GM18868 (cell line): ENCODE measurements around the gene ASIC4.
A peak's percentile ranks its signal among the peaks of the same experiment; 100 is the strongest.

Experiments used
- ATAC-seq: cut with Tn5 transposase; IDR thresholded peaks from one replicate; pipeline ENCODE4 v1.9.1; 2021; ENCODE audit warnings: mild to moderate bottlenecking, moderate library complexity; ENCODE audit not compliant: unreplicated experiment

ASIC4 gene

DNA sequence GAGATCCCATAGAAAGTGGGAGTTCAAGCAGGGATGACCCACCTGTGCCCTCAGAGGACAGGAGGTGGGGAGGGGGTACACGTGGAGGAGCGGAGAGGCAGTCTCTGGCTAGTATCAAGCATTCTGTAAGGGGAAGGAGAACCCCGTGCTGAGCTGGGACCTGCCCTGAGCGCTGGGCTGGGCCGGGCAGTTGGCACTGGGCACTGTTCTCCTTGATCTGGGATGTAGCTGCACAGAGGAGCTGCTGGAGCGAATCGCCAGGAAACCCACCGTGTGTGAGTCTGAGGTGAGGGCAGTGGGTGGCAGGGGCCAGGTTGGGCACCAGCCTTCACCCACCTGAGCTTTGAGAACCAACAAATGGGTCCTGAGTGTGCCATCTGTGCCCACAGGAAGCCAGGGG lies 35.4 kb upstream of the ASIC4 start:
- no peak for ATAC-seq

DNA sequence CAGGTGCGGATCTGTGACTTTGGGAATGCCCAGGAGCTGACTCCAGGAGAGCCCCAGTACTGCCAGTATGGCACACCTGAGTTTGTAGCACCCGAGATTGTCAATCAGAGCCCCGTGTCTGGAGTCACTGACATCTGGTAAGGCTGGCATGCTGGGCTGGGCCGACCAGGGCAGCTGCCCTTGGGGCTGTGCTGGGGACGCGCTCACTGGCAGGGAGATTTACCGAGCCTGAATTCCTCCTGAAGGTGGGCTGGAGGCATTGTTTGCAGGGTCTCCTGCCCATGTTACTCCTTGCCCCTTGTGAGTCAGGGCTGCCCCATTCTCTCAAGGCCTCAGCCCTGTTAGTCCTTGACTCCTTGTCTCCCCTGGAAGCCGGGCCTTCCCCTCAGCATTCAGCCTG lies 34.3 kb upstream of the ASIC4 start:
- ATAC-seq: no peak

DNA sequence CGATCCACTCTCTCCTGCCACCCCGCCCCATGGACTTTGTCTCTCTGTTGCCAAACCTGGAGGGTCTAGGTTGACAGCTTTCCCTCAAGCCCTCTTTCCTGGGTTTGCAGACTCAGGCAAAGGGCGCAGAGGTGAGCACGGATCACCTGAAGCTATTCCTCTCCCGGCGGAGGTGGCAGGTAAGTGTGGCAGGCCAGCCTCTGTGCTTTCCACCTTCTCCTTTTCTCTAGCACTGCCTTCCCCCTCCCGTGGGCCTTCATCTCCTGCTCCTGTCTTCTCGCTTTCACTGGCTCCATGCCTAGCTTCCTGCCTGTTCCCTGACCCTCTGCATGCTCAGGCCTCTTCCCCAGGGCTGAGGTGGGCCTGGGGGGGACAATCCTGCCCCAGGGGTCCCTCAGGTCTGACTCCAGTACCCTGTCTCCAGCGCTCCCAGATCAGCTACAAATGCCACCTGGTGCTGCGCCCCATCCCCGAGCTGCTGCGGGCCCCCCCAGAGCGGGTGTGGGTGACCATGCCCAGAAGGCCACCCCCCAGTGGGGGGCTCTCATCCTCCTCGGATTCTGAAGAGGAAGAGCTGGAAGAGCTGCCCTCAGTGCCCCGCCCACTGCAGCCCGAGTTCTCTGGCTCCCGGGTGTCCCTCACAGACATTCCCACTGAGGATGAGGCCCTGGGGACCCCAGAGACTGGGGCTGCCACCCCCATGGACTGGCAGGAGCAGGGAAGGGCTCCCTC lies 31.4 kb upstream of the ASIC4 start:
- ATAC-seq: no peak

DNA sequence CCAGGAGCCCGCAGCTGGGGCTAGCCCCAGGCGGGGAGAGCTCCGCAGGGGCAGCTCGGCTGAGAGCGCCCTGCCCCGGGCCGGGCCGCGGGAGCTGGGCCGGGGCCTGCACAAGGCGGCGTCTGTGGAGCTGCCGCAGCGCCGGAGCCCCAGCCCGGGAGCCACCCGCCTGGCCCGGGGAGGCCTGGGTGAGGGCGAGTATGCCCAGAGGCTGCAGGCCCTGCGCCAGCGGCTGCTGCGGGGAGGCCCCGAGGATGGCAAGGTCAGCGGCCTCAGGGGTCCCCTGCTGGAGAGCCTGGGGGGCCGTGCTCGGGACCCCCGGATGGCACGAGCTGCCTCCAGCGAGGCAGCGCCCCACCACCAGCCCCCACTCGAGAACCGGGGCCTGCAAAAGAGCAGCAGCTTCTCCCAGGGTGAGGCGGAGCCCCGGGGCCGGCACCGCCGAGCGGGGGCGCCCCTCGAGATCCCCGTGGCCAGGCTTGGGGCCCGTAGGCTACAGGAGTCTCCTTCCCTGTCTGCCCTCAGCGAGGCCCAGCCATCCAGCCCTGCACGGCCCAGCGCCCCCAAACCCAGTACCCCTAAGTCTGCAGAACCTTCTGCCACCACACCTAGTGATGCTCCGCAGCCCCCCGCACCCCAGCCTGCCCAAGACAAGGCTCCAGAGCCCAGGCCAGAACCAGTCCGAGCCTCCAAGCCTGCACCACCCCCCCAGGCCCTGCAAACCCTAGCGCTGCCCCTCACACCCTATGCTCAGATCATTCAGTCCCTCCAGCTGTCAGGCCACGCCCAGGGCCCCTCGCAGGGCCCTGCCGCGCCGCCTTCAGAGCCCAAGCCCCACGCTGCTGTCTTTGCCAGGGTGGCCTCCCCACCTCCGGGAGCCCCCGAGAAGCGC lies 30.6 kb upstream of the ASIC4 start:
- ATAC-seq: no peak

DNA sequence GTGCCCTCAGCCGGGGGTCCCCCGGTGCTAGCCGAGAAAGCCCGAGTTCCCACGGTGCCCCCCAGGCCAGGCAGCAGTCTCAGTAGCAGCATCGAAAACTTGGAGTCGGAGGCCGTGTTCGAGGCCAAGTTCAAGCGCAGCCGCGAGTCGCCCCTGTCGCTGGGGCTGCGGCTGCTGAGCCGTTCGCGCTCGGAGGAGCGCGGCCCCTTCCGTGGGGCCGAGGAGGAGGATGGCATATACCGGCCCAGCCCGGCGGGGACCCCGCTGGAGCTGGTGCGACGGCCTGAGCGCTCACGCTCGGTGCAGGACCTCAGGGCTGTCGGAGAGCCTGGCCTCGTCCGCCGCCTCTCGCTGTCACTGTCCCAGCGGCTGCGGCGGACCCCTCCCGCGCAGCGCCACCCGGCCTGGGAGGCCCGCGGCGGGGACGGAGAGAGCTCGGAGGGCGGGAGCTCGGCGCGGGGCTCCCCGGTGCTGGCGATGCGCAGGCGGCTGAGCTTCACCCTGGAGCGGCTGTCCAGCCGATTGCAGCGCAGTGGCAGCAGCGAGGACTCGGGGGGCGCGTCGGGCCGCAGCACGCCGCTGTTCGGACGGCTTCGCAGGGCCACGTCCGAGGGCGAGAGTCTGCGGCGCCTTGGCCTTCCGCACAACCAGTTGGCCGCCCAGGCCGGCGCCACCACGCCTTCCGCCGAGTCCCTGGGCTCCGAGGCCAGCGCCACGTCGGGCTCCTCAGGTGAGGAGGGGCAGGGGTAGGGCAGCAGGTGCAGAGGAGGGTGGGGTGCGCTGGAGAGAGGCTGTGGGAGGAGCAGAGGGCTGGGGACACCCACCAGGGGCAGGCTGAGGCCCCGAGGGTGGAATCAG lies 29.7 kb upstream of the ASIC4 start:
- ATAC-seq: no peak

DNA sequence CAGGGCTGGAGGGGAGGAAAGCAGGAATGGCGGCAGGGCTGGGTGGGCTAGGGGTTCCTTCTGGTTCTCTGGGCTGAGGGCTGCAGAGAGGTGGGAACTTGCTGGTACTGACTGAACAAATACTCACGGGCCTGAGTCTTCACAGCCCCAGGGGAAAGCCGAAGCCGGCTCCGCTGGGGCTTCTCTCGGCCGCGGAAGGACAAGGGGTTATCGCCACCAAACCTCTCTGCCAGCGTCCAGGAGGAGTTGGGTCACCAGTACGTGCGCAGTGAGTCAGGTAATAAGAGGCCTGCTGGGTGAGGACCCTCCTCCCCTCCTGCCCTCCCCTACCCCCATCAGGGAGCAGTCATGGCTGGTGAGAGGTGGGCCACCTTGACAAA lies 29.1 kb upstream of the ASIC4 start:
- ATAC-seq: no peak

DNA sequence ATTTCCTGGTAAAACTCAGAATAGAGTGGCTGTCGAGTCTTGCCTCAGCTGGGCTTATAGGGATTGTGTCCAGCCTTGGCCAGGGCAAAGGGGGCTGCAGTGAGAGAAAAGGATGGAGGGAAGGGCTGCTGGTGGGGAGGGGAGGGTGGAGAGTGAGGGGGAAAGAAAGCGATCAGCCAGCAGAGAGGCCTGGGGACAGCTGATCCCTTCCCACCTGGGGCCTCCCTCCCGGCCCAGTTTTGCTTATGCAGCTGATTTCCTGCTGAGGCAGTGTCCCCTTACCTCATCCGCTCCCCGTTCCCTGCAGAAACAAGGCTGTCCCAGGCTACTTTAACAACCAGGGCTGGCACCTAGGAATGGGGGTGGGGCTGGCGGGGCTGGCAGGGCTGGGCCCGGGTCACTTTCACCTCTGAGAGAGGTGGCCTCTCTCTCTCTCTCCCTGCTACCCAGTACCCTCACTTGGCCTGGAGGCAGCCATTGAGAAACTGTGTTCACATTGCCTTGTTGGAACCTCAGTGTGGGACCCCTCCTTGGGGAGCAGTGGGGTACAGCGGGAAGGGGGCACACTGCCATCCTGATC lies 27.8 kb upstream of the ASIC4 start:
- ATAC-seq: no peak

DNA sequence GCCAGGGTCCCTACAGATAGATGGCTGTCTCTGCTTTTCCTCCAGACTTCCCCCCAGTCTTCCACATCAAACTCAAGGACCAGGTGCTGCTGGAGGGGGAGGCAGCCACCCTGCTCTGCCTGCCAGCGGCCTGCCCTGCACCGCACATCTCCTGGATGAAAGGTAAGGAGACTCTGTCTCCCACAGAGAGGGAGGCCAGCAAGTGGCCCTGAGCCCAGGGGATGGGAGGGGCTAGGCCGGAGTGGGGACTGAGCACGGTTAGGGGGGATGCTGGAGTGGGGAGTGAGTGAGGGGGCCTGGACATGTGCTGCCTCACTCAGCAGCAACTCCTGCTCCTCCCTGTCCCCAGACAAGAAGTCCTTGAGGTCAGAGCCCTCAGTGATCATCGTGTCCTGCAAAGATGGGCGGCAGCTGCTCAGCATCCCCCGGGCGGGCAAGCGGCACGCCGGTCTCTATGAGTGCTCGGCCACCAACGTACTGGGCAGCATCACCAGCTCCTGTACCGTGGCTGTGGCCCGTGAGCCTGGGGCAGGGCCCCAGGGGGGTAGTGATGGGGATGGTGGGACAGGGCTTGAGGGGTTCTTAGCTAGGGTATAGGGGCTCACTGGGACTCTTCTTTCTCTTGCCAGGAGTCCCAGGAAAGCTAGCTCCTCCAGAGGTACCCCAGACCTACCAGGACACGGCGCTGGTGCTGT lies 26.0 kb upstream of the ASIC4 start:
- ATAC-seq: no peak

DNA sequence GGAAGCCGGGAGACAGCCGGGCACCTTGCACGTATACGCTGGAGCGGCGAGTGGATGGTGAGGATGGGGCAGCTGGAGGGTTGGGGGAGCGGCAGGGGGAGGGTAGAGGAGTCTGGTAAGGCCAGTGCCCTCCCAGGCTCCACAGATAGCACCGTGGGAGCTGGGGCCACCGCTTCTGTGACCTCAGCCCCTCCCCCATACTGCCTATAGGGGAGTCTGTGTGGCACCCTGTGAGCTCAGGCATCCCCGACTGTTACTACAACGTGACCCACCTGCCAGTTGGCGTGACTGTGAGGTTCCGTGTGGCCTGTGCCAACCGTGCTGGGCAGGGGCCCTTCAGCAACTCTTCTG lies 25.5 kb upstream of the ASIC4 start:
- ATAC-seq: no peak

DNA sequence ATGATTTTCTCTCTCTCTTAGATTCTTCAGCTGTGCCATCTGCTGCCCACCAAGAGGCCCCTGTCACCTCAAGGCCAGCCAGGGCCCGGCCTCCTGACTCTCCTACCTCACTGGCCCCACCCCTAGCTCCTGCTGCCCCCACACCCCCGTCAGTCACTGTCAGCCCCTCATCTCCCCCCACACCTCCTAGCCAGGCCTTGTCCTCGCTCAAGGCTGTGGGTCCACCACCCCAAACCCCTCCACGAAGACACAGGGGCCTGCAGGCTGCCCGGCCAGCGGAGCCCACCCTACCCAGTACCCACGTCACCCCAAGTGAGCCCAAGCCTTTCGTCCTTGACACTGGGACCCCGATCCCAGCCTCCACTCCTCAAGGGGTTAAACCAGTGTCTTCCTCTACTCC lies 25.0 kb upstream of the ASIC4 start:
- ATAC-seq: no peak

DNA sequence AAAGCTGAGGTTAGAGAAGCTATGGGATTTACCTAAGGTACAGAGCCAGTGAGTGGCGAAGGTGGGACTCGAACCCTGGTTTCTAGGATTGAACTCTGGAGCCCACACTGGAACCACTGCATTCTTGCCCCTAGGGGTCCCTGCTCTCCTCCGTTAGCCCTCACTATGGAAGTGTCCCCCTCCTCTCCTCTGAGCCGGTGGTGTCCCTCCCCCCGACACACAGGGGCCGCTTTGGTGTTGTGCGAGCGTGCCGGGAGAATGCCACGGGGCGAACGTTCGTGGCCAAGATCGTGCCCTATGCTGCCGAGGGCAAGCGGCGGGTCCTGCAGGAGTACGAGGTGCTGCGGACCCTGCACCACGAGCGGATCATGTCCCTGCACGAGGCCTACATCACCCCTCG lies 24.1 kb upstream of the ASIC4 start:
- no peak for ATAC-seq

DNA sequence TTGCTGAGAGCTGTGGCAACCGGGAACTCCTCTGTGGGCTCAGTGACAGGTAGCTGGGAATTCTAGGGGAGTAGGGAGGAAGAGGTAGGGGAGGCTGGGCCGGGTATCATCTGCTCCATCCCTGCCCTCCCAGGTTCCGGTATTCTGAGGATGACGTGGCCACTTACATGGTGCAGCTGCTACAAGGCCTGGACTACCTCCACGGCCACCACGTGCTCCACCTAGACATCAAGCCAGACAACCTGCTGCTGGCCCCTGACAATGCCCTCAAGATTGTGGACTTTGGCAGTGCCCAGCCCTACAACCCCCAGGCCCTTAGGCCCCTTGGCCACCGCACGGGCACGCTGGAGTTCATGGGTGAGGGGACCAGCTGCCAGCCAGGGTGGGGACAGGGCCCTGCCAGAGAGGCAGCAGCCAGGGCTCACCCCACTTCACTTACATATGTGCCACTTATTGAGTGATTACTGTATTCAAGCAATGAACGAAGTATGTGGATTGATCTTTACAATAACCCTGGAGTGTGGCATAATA lies 23.6 kb upstream of the ASIC4 start:
- no peak for ATAC-seq

DNA sequence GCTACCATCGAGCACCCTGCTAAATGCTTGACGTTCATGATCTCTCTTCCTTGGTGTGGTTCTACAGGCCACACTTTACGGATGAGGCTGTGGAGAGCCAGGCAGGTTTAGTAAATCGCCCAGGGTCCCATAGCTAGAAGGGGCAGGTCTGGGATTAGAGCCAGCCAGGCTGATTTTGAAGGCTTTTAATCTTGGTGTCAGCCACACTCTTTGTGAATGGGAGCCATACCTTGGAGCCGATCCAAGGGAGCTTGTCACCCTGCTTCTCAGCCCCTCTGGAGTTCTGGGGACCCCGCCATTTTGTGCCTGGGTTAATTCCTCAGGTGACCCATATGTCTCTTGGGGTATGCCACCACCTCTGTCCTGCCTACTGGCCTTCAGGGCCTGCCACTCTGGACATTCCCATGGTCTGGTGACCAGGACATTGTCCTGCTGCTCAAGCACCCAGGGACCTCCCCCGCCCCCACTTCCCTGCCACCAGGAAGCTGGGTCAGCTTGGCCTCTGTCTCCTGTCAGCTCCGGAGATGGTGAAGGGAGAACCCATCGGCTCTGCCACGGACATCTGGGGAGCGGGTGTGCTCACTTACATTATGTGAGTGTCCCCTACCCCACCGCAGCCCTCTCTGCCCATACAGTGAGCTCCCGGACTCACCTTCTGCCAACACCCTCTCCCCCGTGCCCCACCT lies 22.9 kb upstream of the ASIC4 start:
- ATAC-seq: no peak

DNA sequence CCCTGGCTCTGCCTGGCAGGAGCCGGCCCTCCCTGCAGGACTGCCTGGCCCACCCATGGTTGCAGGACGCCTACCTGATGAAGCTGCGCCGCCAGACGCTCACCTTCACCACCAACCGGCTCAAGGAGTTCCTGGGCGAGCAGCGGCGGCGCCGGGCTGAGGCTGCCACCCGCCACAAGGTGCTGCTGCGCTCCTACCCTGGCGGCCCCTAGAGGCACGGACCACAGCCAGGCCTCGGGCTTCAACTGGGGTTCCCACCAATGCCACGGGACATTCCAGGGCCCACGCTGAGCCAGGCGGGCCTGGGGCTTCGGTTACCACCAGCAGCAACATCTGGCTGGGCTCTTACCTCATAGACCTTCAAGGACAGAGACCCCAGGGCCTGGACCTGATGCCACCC lies 21.7 kb upstream of the ASIC4 start:
- ATAC-seq: no peak

DNA sequence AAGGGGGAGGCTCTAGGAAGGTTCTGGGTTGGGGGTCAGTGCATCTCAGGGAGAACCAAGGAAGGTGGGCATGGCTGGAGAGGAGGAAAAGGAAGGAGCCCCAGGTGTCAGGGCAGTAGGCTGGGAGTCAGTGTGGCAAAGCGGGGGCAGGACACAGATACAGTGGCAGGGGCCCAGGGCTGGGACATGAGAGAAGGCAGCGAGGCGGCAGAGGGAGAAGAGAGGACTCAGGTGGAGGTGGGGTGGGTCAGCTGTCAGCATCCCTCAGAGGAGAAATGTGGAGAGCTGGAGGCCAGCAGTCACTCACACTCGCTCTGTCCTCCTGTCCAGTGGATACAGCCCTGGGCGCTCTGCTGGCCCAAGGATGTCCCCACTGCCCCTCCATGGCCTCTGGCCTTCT lies 21.2 kb upstream of the ASIC4 start:
- ATAC-seq: no peak

DNA sequence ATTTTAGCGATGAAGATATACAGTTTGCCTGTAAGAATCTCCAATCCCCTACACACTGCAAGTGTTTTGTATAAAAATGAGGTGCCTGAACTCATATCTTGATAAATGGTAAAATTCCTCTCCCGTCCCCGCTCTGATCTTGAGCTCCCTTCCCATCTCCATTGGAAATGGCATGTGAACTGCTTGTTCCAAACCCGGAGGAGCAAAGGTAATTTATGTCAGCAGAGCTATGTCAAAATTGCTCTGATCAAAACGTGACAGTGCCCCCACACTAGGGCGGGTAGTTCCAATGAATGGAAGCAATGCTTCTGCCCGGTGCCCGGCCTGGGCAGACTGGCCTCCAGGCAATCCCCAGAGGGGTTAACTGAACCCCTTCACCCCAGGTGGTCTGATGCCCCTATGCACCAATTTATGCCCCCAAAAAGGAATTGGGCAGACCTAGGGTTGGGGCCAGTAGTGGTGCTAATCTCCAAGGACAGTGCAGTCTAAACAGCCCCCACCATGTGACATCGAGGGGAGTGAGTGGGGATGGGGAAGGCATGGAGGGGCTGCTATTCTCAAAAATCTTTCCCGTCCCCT lies 19.2 kb upstream of the ASIC4 start:
- ATAC-seq: no peak

DNA sequence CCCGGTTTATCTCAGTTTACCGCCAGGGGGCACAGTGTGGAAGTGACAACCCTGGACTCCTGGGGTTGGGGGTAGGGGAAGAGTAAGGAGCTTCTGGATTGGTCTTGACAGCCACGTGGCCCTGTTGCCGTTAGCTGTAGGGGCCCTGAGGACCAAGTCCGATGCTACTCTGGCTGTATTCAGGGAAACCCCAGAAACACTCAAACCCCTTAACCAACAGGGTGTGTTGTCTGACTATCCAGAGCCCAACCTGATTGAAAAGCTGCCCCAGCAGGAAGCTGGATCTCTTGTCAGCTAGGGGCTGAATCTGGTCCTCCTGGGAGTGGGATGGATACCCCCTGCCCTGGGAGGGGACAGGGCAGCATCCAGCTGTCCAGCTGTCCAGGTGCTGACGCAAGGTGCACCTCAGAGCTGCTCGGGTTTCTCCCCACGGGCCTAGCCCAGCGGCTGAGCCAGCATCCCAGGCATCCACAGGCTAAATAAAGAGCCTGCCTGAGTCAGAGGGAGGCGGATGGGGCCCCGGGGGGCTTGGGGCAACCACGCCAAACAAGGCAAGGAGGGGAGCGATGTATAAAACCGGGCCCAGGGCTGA lies 18.7 kb upstream of the ASIC4 start:
- ATAC-seq: peak; percentile 38

DNA sequence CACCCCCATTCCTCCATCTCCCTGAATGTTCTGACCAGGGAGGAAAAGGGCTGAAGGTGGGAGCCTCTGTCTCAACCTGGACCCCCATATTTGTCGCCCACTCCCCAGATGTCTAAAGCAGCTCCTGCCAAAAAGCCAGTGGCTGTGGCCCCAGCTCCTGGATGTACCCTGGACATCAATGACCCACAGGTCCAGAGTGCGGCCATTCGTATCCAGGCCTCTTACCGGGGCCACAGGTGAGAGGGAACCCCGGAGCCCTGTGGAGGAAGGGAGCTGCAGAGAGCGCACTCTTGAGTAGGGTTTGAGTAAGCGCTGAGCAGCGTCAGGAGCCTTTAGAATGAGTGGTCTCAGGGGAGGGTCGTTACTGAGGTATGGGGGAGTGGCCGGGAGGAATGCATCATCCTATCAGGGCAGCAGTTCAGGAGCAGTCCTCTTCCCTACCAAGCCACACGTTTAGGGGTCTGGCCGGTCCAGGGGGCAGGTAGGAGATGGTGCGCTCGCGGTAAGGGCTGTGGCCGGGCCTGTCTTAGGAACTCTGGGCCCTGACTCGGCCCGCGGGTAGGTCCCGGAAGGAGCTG lies 17.9 kb upstream of the ASIC4 start:
- no peak for ATAC-seq
